ENCODE data around the gene ANO4.

The ANO4 gene

GRCh38 chr12:101077791-101078528, 283.4 kb downstream of the ANO4 start:
- H4K91ac ChIP-seq (ENCODE audit: low read depth, low read length, poor library complexity): no peak overlapping the region
- no CpG with 5 or more reads among the region's 3 CpGs for WGBS, 2 donors (ENCODE audit: extremely low coverage in 2 of 2, insufficient read length in 2 of 2, insufficient replicate concordance in 1 of 2)

GRCh38 chr12:101078536-101079285, 284.1 kb downstream of the ANO4 start:
- H4K91ac ChIP-seq (ENCODE audit: low read depth, low read length, poor library complexity): no peak overlapping the region
- no peak overlapping the region for H3K9ac ChIP-seq (ENCODE audit: low read depth, low read length, poor library complexity)
- no peak overlapping the region for H2BK120ac ChIP-seq (ENCODE audit: low read depth, low read length)
- H3K23ac ChIP-seq (ENCODE audit: low read depth, low read length, poor library complexity): no peak overlapping the region
- no peak overlapping the region for H2BK12ac ChIP-seq (ENCODE audit: low read length)
- H3K79me1 ChIP-seq (ENCODE audit: low read depth, low read length): no peaks in the 10 kb centered on the region
- H3K4me3 ChIP-seq (ENCODE audit: low read length in 2 of 2): no peak overlapping the region
- no peak overlapping the region for H3K18ac ChIP-seq (ENCODE audit: low read length)
- H3K4ac ChIP-seq (ENCODE audit: low read length): no peak overlapping the region
- no peak overlapping the region for H2AK5ac ChIP-seq (ENCODE audit: low read depth, low read length)
- H4K8ac ChIP-seq (ENCODE audit: low read depth, low read length): no peak overlapping the region
- WGBS, 2 donors (ENCODE audit: extremely low coverage in 2 of 2, insufficient read length in 2 of 2, insufficient replicate concordance in 1 of 2): no CpG with 5 or more reads among the region's 6 CpGs
- H2BK5ac ChIP-seq (ENCODE audit: low read length): no peak overlapping the region
- no peak for DNase-seq (ENCODE audit: low spot score)
- H3K4me2 ChIP-seq (ENCODE audit: insufficient read depth, low read length, poor library complexity, severe bottlenecking): no peak overlapping the region
- H2BK15ac ChIP-seq (ENCODE audit: low read length): no peak overlapping the region
- H3K36me3 ChIP-seq (replicated peaks in 1 of 2; ENCODE audit: control insufficient read depth in 2 of 2, insufficient read depth in 2 of 2, low read length in 2 of 2): no peaks in the 10 kb centered on the region
- H2AFZ ChIP-seq (ENCODE audit: low read length): no peak overlapping the region
- H3K27ac ChIP-seq (replicated peaks; ENCODE audit: low read length): no peak overlapping the region
- H3K9me3 ChIP-seq (replicated peaks in 1 of 2; ENCODE audit: control insufficient read depth in 2 of 2, insufficient read depth in 1 of 2, low read depth in 1 of 2, low read length in 2 of 2): no peaks in the 10 kb centered on the region
- no peaks in the 10 kb centered on the region for H3K27me3 ChIP-seq (ENCODE audit: control insufficient read depth in 3 of 3, insufficient read depth in 3 of 3, low read depth in 1 of 3, low read length in 3 of 3)
- H3K14ac ChIP-seq (ENCODE audit: low read length): no peak overlapping the region
- no peaks in the 10 kb centered on the region for H3K4me1 ChIP-seq (ENCODE audit: control insufficient read depth in 2 of 2, insufficient read depth in 1 of 2, low read depth in 1 of 2, low read length in 2 of 2)

More at GRCh38 chr12:101077791-101078528, 283.4 kb downstream of the ANO4 start:
- no peak overlapping the region for H3K23ac ChIP-seq (ENCODE audit: low read depth, low read length, poor library complexity)
- no peak overlapping the region for H2BK120ac ChIP-seq (ENCODE audit: low read depth, low read length)
- no peak overlapping the region for H4K8ac ChIP-seq (ENCODE audit: low read depth, low read length)
- H3K14ac ChIP-seq (ENCODE audit: low read length): no peak overlapping the region
- H3K9ac ChIP-seq (ENCODE audit: low read depth, low read length, poor library complexity): no peak overlapping the region
- H2BK12ac ChIP-seq (ENCODE audit: low read length): no peak overlapping the region
- H3K79me1 ChIP-seq (ENCODE audit: low read depth, low read length): no peaks in the 10 kb centered on the region
- no peaks in the 10 kb centered on the region for H3K36me3 ChIP-seq (replicated peaks in 1 of 2; ENCODE audit: control insufficient read depth in 2 of 2, insufficient read depth in 2 of 2, low read length in 2 of 2)
- no peak overlapping the region for H2BK5ac ChIP-seq (ENCODE audit: low read length)
- no peak for DNase-seq (ENCODE audit: low spot score)
- H3K4me3 ChIP-seq (ENCODE audit: low read length in 2 of 2): no peak overlapping the region
- H3K9me3 ChIP-seq (replicated peaks in 1 of 2; ENCODE audit: control insufficient read depth in 2 of 2, insufficient read depth in 1 of 2, low read depth in 1 of 2, low read length in 2 of 2): no peaks in the 10 kb centered on the region
- no peak overlapping the region for H3K18ac ChIP-seq (ENCODE audit: low read length)
- H3K4ac ChIP-seq (ENCODE audit: low read length): no peak overlapping the region
- H2AK5ac ChIP-seq (ENCODE audit: low read depth, low read length): no peak overlapping the region
- H3K27ac ChIP-seq (replicated peaks; ENCODE audit: low read length): no peak overlapping the region
- H3K4me2 ChIP-seq (ENCODE audit: insufficient read depth, low read length, poor library complexity, severe bottlenecking): no peak overlapping the region
- H2AFZ ChIP-seq (ENCODE audit: low read length): no peak overlapping the region
- H2BK15ac ChIP-seq (ENCODE audit: low read length): no peak overlapping the region
- no peaks in the 10 kb centered on the region for H3K4me1 ChIP-seq (ENCODE audit: control insufficient read depth in 2 of 2, insufficient read depth in 1 of 2, low read depth in 1 of 2, low read length in 2 of 2)
- H3K27me3 ChIP-seq (ENCODE audit: control insufficient read depth in 3 of 3, insufficient read depth in 3 of 3, low read depth in 1 of 3, low read length in 3 of 3): no peaks in the 10 kb centered on the region

GRCh38 chr12:101082706-101083105, 288.1 kb downstream of the ANO4 start:
- no CpG with 5 or more reads among the region's 3 CpGs for WGBS, 2 donors (ENCODE audit: extremely low coverage in 2 of 2, insufficient read length in 2 of 2, insufficient replicate concordance in 1 of 2)
- H4K91ac ChIP-seq (ENCODE audit: low read depth, low read length, poor library complexity): no peak overlapping the region
- H3K14ac ChIP-seq (ENCODE audit: low read length): no peak overlapping the region
- no peak for DNase-seq (ENCODE audit: low spot score)
- H2BK5ac ChIP-seq (ENCODE audit: low read length): no peak overlapping the region
- no peak overlapping the region for H3K4me3 ChIP-seq (ENCODE audit: low read length in 2 of 2)
- H3K4ac ChIP-seq (ENCODE audit: low read length): no peak overlapping the region
- H3K9ac ChIP-seq (ENCODE audit: low read depth, low read length, poor library complexity): no peak overlapping the region
- H3K4me2 ChIP-seq (ENCODE audit: insufficient read depth, low read length, poor library complexity, severe bottlenecking): no peak overlapping the region
- H3K9me3 ChIP-seq (replicated peaks in 1 of 2; ENCODE audit: control insufficient read depth in 2 of 2, insufficient read depth in 1 of 2, low read depth in 1 of 2, low read length in 2 of 2): no peaks in the 10 kb centered on the region
- no peaks in the 10 kb centered on the region for H3K27me3 ChIP-seq (ENCODE audit: control insufficient read depth in 3 of 3, insufficient read depth in 3 of 3, low read depth in 1 of 3, low read length in 3 of 3)
- H3K79me1 ChIP-seq (ENCODE audit: low read depth, low read length): no peaks in the 10 kb centered on the region
- H3K36me3 ChIP-seq (replicated peaks in 1 of 2; ENCODE audit: control insufficient read depth in 2 of 2, insufficient read depth in 2 of 2, low read length in 2 of 2): no peaks in the 10 kb centered on the region
- H3K23ac ChIP-seq (ENCODE audit: low read depth, low read length, poor library complexity): no peak overlapping the region
- H2BK15ac ChIP-seq (ENCODE audit: low read length): no peak overlapping the region
- H2BK120ac ChIP-seq (ENCODE audit: low read depth, low read length): no peak overlapping the region
- H3K18ac ChIP-seq (ENCODE audit: low read length): no peak overlapping the region
- H2AK5ac ChIP-seq (ENCODE audit: low read depth, low read length): no peak overlapping the region
- no peak overlapping the region for H3K27ac ChIP-seq (replicated peaks; ENCODE audit: low read length)
- H3K4me1 ChIP-seq (ENCODE audit: control insufficient read depth in 2 of 2, insufficient read depth in 1 of 2, low read depth in 1 of 2, low read length in 2 of 2): peaks cover 0 to under 1% of the 10 kb centered on the region in 2 donors
- no peak overlapping the region for H2BK12ac ChIP-seq (ENCODE audit: low read length)
- H2AFZ ChIP-seq (ENCODE audit: low read length): no peak overlapping the region
- no peak overlapping the region for H4K8ac ChIP-seq (ENCODE audit: low read depth, low read length)

GRCh38 chr12:101086490-101087135, 292.0 kb downstream of the ANO4 start:
- Histone ChIP-seq H4K91ac (ENCODE audit: low read depth, low read length, poor library complexity) (no peak overlapping the region), H3K9me3 (replicated peaks in 1 of 2; ENCODE audit: control insufficient read depth in 2 of 2, insufficient read depth in 1 of 2, low read depth in 1 of 2, low read length in 2 of 2) (no peaks in the 10 kb centered on the region), H3K9ac (ENCODE audit: low read depth, low read length, poor library complexity) (no peak overlapping the region), H3K4ac (ENCODE audit: low read length) (no peak overlapping the region), H3K27ac (replicated peaks; ENCODE audit: low read length) (no peak overlapping the region), H2BK5ac (ENCODE audit: low read length) (no peak overlapping the region), H3K79me1 (ENCODE audit: low read depth, low read length) (no peaks in the 10 kb centered on the region), H3K4me3 (ENCODE audit: low read length in 2 of 2) (no peak overlapping the region), H3K23ac (ENCODE audit: low read depth, low read length, poor library complexity) (no peak overlapping the region), H2BK15ac (ENCODE audit: low read length) (no peak overlapping the region), H3K18ac (ENCODE audit: low read length) (no peak overlapping the region), H2BK120ac (ENCODE audit: low read depth, low read length) (no peak overlapping the region), H3K36me3 (replicated peaks in 1 of 2; ENCODE audit: control insufficient read depth in 2 of 2, insufficient read depth in 2 of 2, low read length in 2 of 2) (no peaks in the 10 kb centered on the region), H4K8ac (ENCODE audit: low read depth, low read length) (no peak overlapping the region), H3K14ac (ENCODE audit: low read length) (no peak overlapping the region), H3K27me3 (ENCODE audit: control insufficient read depth in 3 of 3, insufficient read depth in 3 of 3, low read depth in 1 of 3, low read length in 3 of 3) (no peaks in the 10 kb centered on the region), H3K4me1 (ENCODE audit: control insufficient read depth in 2 of 2, insufficient read depth in 1 of 2, low read depth in 1 of 2, low read length in 2 of 2) (peaks cover 0 to 3% of the 10 kb centered on the region in 2 donors), H3K4me2 (ENCODE audit: insufficient read depth, low read length, poor library complexity, severe bottlenecking) (no peak overlapping the region), H2AK5ac (ENCODE audit: low read depth, low read length) (no peak overlapping the region), H2AFZ (ENCODE audit: low read length) (no peak overlapping the region), H2BK12ac (ENCODE audit: low read length) (no peak overlapping the region)
- no CpG with 5 or more reads among the region's 11 CpGs for WGBS, 2 donors (ENCODE audit: extremely low coverage in 2 of 2, insufficient read length in 2 of 2, insufficient replicate concordance in 1 of 2)
- DNase-seq (ENCODE audit: low spot score): no peak
